Brain microvascular endothelial cell (primary cell): Measurements from ENCODE around the gene NEU4.

ENCODE experiments used
- DNase-seq: peaks from one replicate; pipeline ENCODE4 v3.0.0-alpha.2; 2020
- H3K27ac ChIP-seq: fragments of 250-450 bp; sonication (Bioruptor Pico); 2 replicates; pipeline ENCODE4 v1.5.1; 2020; ENCODE audit warnings: mild to moderate bottlenecking, moderate library complexity
- H3K27me3 ChIP-seq: fragments of 250-450 bp; sonication (Bioruptor Pico); replicated peaks from 2 replicates; pipeline ENCODE4 v1.5.1; 2020; ENCODE audit warnings: mild to moderate bottlenecking
- H3K36me3 ChIP-seq: fragments of 250-450 bp; sonication (Bioruptor Pico); replicated peaks from 2 replicates; pipeline ENCODE4 v1.5.1; 2020; ENCODE audit warnings: mild to moderate bottlenecking
- H3K4me3 ChIP-seq: 2 replicates; pipeline ENCODE4 v1.5.1; 2011; ENCODE audit warnings: low read depth, mild to moderate bottlenecking, control low read depth, low read length, moderate library complexity
- CTCF ChIP-seq: IDR thresholded peaks from 2 replicates; pipeline ENCODE4 v1.5.1; 2011; ENCODE audit warnings: low read depth, mild to moderate bottlenecking, moderate library complexity, low read length, control low read depth, inconsistent platforms; ENCODE audit errors: missing control alignments
- in situ Hi-C: cut with HindIII; loops from 2 replicates; pipeline ENCODE4 v1.10.0; 2017; ENCODE audit warnings: low sequenced_read_pairs, low pct_ligation_motif_present

NEU4 gene

GRCh38 chr2:241763551-241764274, 45.3 kb upstream of the NEU4 start:
- no peaks in the 10 kb centered on the region for H3K27me3 ChIP-seq
- DNase-seq = no peak
- no peak for TF ChIP-seq CTCF
- no peaks in the 10 kb centered on the region for H3K36me3 ChIP-seq
- in situ Hi-C loops = no loop called here
- H3K4me3 ChIP-seq = no peak overlapping the region
- H3K27ac ChIP-seq = no peak overlapping the region

- no peaks in the 10 kb centered on the region for H3K36me3 ChIP-seq
- in situ Hi-C loops = no loop called here
- no peaks in the 10 kb centered on the region for H3K27me3 ChIP-seq
- no peak for TF ChIP-seq CTCF
- H3K27ac ChIP-seq = no peak overlapping the region
- DNase-seq = no peak
- H3K4me3 ChIP-seq = no peak overlapping the region
Measured at GRCh38 chr2:241764275-241765241, 44.4 kb upstream of the NEU4 start.

- H3K27me3 ChIP-seq = no peaks in the 10 kb centered on the region
- TF ChIP-seq CTCF = no peak
- no peak overlapping the region for H3K4me3 ChIP-seq
- H3K36me3 ChIP-seq = no peaks in the 10 kb centered on the region
- in situ Hi-C loops = no loop called here
- no peak overlapping the region for H3K27ac ChIP-seq
- no peak for DNase-seq
Measured at GRCh38 chr2:241767464-241768250, 41.3 kb upstream of the NEU4 start.

- H3K4me3 ChIP-seq = no peak overlapping the region
- no peak overlapping the region for H3K27ac ChIP-seq
- DNase-seq = no peak
- H3K27me3 ChIP-seq = no peaks in the 10 kb centered on the region
- in situ Hi-C loops = no loop called here
- no peaks in the 10 kb centered on the region for H3K36me3 ChIP-seq
- no peak for TF ChIP-seq CTCF
Measured at GRCh38 chr2:241768251-241768711, 40.7 kb upstream of the NEU4 start.

GRCh38 chr2:241768850-241769249, 40.1 kb upstream of the NEU4 start:
- H3K4me3 ChIP-seq = no peak overlapping the region
- H3K36me3 ChIP-seq = no peaks in the 10 kb centered on the region
- TF ChIP-seq CTCF = no peak
- in situ Hi-C loops = no loop called here
- no peak overlapping the region for H3K27ac ChIP-seq
- no peaks in the 10 kb centered on the region for H3K27me3 ChIP-seq
- no peak for DNase-seq
